ENCODE data around the gene BACE1. TPM values are rescaled to one million over a fixed set of nuclear protein-coding genes. Genes with fewer than 3 reads are reported as not detected.

The BACE1 gene
- total RNA-seq, 1 experiment from 2014 or later, result 10.2 TPM

DNA sequence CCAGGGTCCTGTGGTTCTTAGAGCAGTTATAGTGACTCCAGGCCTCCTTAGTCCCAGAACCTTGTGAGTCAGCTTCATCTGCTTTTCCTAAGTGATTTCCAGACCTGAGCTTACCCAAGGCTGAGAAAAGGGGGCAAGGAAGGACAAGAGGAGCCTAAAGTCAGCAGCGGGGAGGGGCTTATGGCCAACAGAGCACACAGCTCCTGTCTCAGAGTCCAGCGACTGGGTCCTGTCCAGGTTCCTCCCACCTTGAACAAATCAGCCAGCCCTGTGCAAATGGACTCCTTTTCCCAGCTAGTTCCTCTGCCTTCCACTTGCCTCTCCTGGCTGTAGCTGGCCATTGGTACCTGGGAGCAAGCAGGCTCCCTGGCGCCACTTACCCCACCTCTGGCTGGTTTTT lies 10.9 kb downstream of the BACE1 start:
- Histone ChIP-seq H3K27me3 (ENCODE audit: insufficient read depth, low read length) (no peaks in the 10 kb centered on the region), H3K14ac (ENCODE audit: insufficient read depth, low read length) (no peak overlapping the region), H2BK15ac (ENCODE audit: low read depth, low read length) (no peak overlapping the region), H4K8ac (replicated peaks; ENCODE audit: insufficient read length, low read depth, low read length) (no peak overlapping the region), H4K91ac (ENCODE audit: insufficient read length, low read depth, low read length) (no peak overlapping the region), H4K5ac (ENCODE audit: insufficient read length, low read depth, low read length) (no peak overlapping the region), H3K27ac (ENCODE audit: insufficient read length, low read depth, low read length) (no peak overlapping the region), H3K9me3 (ENCODE audit: control insufficient read depth, low read depth, low read length) (no peaks in the 10 kb centered on the region), H2BK20ac (ENCODE audit: low read depth, low read length, poor library complexity, severe bottlenecking) (no peak overlapping the region), H3K79me2 (ENCODE audit: insufficient read depth, low read length) (no peaks in the 10 kb centered on the region), H2BK12ac (ENCODE audit: insufficient read length, low read depth, low read length) (no peak overlapping the region), H3K79me1 (ENCODE audit: insufficient read depth, low read depth, low read length, poor library complexity, severe bottlenecking) (no peaks in the 10 kb centered on the region), H3K4me2 (ENCODE audit: insufficient read depth, insufficient read length, low read length) (no peak overlapping the region), H3K4ac (ENCODE audit: low read depth, low read length) (no peak overlapping the region), H3T11ph (ENCODE audit: low read length) (no peak overlapping the region), H4K20me1 (ENCODE audit: control insufficient read depth, insufficient read depth, insufficient read length) (no peaks in the 10 kb centered on the region), H3K56ac (ENCODE audit: insufficient read length, low read depth, low read length) (no peak overlapping the region), H3K18ac (ENCODE audit: insufficient read length, low read depth, low read length) (no peak overlapping the region), H3K23me2 (ENCODE audit: insufficient read length, low read depth, low read length, poor library complexity, severe bottlenecking) (no peaks in the 10 kb centered on the region), H3K4me1 (ENCODE audit: insufficient read depth, low read length) (peaks cover 3% of the 10 kb centered on the region; the same call in 1 of the 2 replicates), H2BK5ac (ENCODE audit: insufficient read length, low read length) (no peak overlapping the region), H2AK5ac (ENCODE audit: insufficient read length, low read length) (no peak overlapping the region), H3K9ac (ENCODE audit: extremely low read depth, insufficient read length, low read length) (no peak overlapping the region), H3K23ac (ENCODE audit: insufficient read length, low read depth, low read length) (no peak overlapping the region), H2BK120ac (ENCODE audit: low read depth, low read length, poor library complexity, severe bottlenecking) (no peak overlapping the region), H2AFZ (ENCODE audit: low read length) (no peak overlapping the region)
- peaks cover 28 to 30% of the 10 kb centered on the region in 2 experiments for H3K4me1 Mint-ChIP-seq
- TF ChIP-seq, protein P1, sequence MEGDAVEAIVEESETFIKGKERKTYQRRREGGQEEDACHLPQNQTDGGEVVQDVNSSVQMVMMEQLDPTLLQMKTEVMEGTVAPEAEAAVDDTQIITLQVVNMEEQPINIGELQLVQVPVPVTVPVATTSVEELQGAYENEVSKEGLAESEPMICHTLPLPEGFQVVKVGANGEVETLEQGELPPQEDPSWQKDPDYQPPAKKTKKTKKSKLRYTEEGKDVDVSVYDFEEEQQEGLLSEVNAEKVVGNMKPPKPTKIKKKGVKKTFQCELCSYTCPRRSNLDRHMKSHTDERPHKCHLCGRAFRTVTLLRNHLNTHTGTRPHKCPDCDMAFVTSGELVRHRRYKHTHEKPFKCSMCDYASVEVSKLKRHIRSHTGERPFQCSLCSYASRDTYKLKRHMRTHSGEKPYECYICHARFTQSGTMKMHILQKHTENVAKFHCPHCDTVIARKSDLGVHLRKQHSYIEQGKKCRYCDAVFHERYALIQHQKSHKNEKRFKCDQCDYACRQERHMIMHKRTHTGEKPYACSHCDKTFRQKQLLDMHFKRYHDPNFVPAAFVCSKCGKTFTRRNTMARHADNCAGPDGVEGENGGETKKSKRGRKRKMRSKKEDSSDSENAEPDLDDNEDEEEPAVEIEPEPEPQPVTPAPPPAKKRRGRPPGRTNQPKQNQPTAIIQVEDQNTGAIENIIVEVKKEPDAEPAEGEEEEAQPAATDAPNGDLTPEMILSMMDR (conservative IDR thresholded peaks at IDR 0.05), result no peak
- no peak overlapping the region for H3K27ac Mint-ChIP-seq
- H3K9me3 Mint-ChIP-seq, result no peaks in the 10 kb centered on the region
- no peak overlapping the region for H3K4me3 Mint-ChIP-seq
- H3K27me3 Mint-ChIP-seq (ENCODE audit: low read depth), result peaks cover 3% of the 10 kb centered on the region; the same call in 1 of the 2 replicates
- no CpG with 5 or more reads among the region's 3 CpGs for WGBS (ENCODE audit: extremely low coverage, insufficient read length, low lambda C conversion rate)
- DNase-seq, result no peak
- no peaks in the 10 kb centered on the region for H3K36me3 Mint-ChIP-seq (ENCODE audit: insufficient read depth in 1 of 3, low read depth in 3 of 3)
